HepG2 (cell line): ENCODE measurements around the gene SKIC2. TPM values are rescaled to one million over a fixed set of nuclear protein-coding genes. Genes with fewer than 3 reads are reported as not detected.
A peak's percentile ranks its signal among the peaks of the same experiment; 100 is the strongest.

Experiments
- FOXK1 ChIP-seq: sonication (generic); formaldehyde crosslinking; IDR thresholded peaks from 2 replicates; pipeline ENCODE4 v1.4.0; 2020; ENCODE audit warnings: low read depth, missing genetic modification reagents, borderline replicate concordance
- HDAC6 ChIP-seq: fragments of 200-600 bp; sonication (generic); IDR thresholded peaks from 2 replicates; pipeline ENCODE4 v1.7.0; 2017; ENCODE audit warnings: mild to moderate bottlenecking, antibody characterized with exemption, low read length, low read depth
- JUND ChIP-seq: sonication (generic); formaldehyde crosslinking; IDR thresholded peaks from 2 replicates; pipeline ENCODE4 v1.8.0; 2022; ENCODE audit warnings: mild to moderate bottlenecking, missing genetic modification reagents
- MNT ChIP-seq: fragments of 450-650 bp; IDR thresholded peaks from 2 replicates; pipeline ENCODE4 v1.6.1; 2016
- MTERF4 ChIP-seq: sonication (generic); formaldehyde crosslinking; IDR thresholded peaks from 2 replicates; pipeline ENCODE4 v1.8.0; 2023; ENCODE audit warnings: mild to moderate bottlenecking, missing genetic modification reagents
- MXD4 ChIP-seq: IDR thresholded peaks from 2 replicates; pipeline ENCODE4 v1.6.1; 2016; ENCODE audit warnings: mild to moderate bottlenecking, missing biosample characterization, missing genetic modification reagents
- RNF219 ChIP-seq: sonication (generic); formaldehyde crosslinking; IDR thresholded peaks from 2 replicates; pipeline ENCODE4 v1.5.0; 2020; ENCODE audit warnings: mild to moderate bottlenecking, missing genetic modification reagents
- SNAPC4 ChIP-seq: sonication (generic); formaldehyde crosslinking; IDR thresholded peaks from 2 replicates; pipeline ENCODE4 v1.4.0; 2020; ENCODE audit warnings: mild to moderate bottlenecking, missing genetic modification reagents
- SYNCRIP ChIP-seq: fragments of 200-400 bp; formaldehyde crosslinking; IDR thresholded peaks from 2 replicates; pipeline ENCODE4 v1.6.1; 2018; ENCODE audit warnings: mild to moderate bottlenecking, low read depth, low read length; ENCODE audit not compliant: insufficient read depth
- ZFAT ChIP-seq: sonication (generic); formaldehyde crosslinking; conservative IDR thresholded peaks from 2 replicates; pipeline ENCODE4 v1.8.1; 2023; ENCODE audit warnings: missing genetic modification reagents, inconsistent platforms
- ZFP36L1 ChIP-seq: sonication (generic); formaldehyde crosslinking; IDR thresholded peaks from 2 replicates; pipeline ENCODE4 v1.8.0; 2022; ENCODE audit warnings: mild to moderate bottlenecking, missing genetic modification reagents, moderate library complexity
- ZFP90 ChIP-seq: sonication (generic); formaldehyde crosslinking; IDR thresholded peaks from 2 replicates; pipeline ENCODE4 v1.8.0; 2022; ENCODE audit warnings: missing genetic modification reagents, mild to moderate bottlenecking, inconsistent platforms, borderline replicate concordance
- ZNF333 ChIP-seq: sonication (generic); formaldehyde crosslinking; IDR thresholded peaks from 2 replicates; pipeline ENCODE4 v1.4.0; 2020; ENCODE audit warnings: mild to moderate bottlenecking, missing genetic modification reagents, borderline replicate concordance
- ZNF598 ChIP-seq: sonication (generic); formaldehyde crosslinking; IDR thresholded peaks from 2 replicates; pipeline ENCODE4 v1.5.1; 2020; ENCODE audit warnings: mild to moderate bottlenecking, missing genetic modification reagents, borderline replicate concordance
- ZNF724P ChIP-seq: sonication (generic); formaldehyde crosslinking; IDR thresholded peaks from 2 replicates; pipeline ENCODE4 v1.8.0; 2022; ENCODE audit warnings: missing genetic modification reagents, borderline replicate concordance
- ZNF766 ChIP-seq: sonication (generic); formaldehyde crosslinking; IDR thresholded peaks from 2 replicates; pipeline ENCODE4 v1.5.0; 2020; ENCODE audit warnings: missing genetic modification reagents, borderline replicate concordance
- ZNF850 ChIP-seq: sonication (generic); formaldehyde crosslinking; conservative IDR thresholded peaks from 2 replicates; pipeline ENCODE4 v1.9.0; 2021; ENCODE audit warnings: mild to moderate bottlenecking, missing genetic modification reagents
- polyA plus RNA-seq, 8 experiments: library from polyadenylated mRNA; depleted of rRNA in 3 of 8; stranded (reverse) in 7 of 8; unstranded in 1 of 8; fragments of >200 nt; fragmentation: Illumina TruSeq in 4 of 8; extraction: Trizol in 4 of 8; gene quantifications; 2 replicates each; pipeline versions ENCODE4 v1.2.1 to v1.2.3, GENCODE V29; 2011 to 2016; ENCODE audit warnings: low read depth in 4 of 8, missing spikeins in 1 of 8, mixed read lengths in 1 of 8; ENCODE audit not compliant: insufficient read depth in 1 of 8
- total RNA-seq, 5 experiments: library from RNA; depleted of rRNA; stranded (reverse); fragments of >200 nt; fragmentation: Illumina TruSeq; extraction: Trizol; gene quantifications; 2 replicates each; pipeline ENCODE4 v1.2.3, GENCODE V29; 2016; ENCODE audit warnings: low read depth in 1 of 5

Gene SKIC2
- total and polyA plus RNA-seq, 2 of the 13 experiments (the other 11 are each of a cell fraction or from before 2014, with no cell fraction given), result 67.1 to 68.4 TPM

GRCh38 chr6:31971993-31972708 is 13.2 kb downstream of the SKIC2 start, which contains the start of gene DXO (continued):
- TF ChIP-seq SNAPC4 (peak; percentile 76), MNT (peak; percentile 34), FOXK1 (CRISPR knock-in tag) (peak; percentile 97; the same call in 1 of the 2 replicates), ZNF766 (CRISPR knock-in tag) (peak; percentile 68; the same call in 1 of the 2 replicates), JUND (peak; percentile 38; the same call in 1 of the 2 replicates), ZNF724P (no peak; the same call in none of the 2 replicates), MTERF4 (CRISPR knock-in tag) (no peak; the same call in 1 of the 2 replicates), ZNF850 (CRISPR knock-in tag) (no peak), ZNF333 (CRISPR knock-in tag) (peak; percentile 61; the same call in 1 of the 2 replicates), ZNF598 (CRISPR knock-in tag) (peak; percentile 91), RNF219 (CRISPR knock-in tag) (no peak), ZFAT (CRISPR knock-in tag) (0 out of 2 replicates have a peak, but pooled peaks have one; percentile 31), ZFP90 (CRISPR knock-in tag) (peak; percentile 75; the same call in 1 of the 2 replicates), MXD4 (CRISPR knock-in tag) (peak; percentile 94), SYNCRIP (no peak), ZFP36L1 (CRISPR knock-in tag) (no peak; the same call in 1 of the 2 replicates), HDAC6 (no peak)
